ENCODE results near the gene COQ2.

COQ2 gene

GRCh38 chr4:83221897-83222441 lies 62.6 kb downstream of the COQ2 start:
- in situ Hi-C loops (cut with HindIII; ENCODE audit: low sequenced_read_pairs) = no loop called here
- no peak for TF ChIP-seq CTCF (IDR thresholded peaks at IDR 0.05; ENCODE audit: low read depth, low read length, missing control alignments)
- H3K4me3 ChIP-seq (ENCODE audit: low read depth, low read length) = no peak overlapping the region
- no peak for DNase-seq (ENCODE audit: low read depth)

- no peak overlapping the region for H3K4me3 ChIP-seq (ENCODE audit: low read depth, low read length)
- DNase-seq (ENCODE audit: low read depth) = no peak
- no peak for TF ChIP-seq CTCF (IDR thresholded peaks at IDR 0.05; ENCODE audit: low read depth, low read length, missing control alignments)
Measured at GRCh38 chr4:83219344-83220331, 65.0 kb downstream of the COQ2 start.

GRCh38 chr4:83217721-83218522 lies 66.7 kb downstream of the COQ2 start:
- DNase-seq (ENCODE audit: low read depth) = no peak
- no peak for TF ChIP-seq CTCF (IDR thresholded peaks at IDR 0.05; ENCODE audit: low read depth, low read length, missing control alignments)
- in situ Hi-C loops (cut with HindIII; ENCODE audit: low sequenced_read_pairs) = no loop called here
- H3K4me3 ChIP-seq (ENCODE audit: low read depth, low read length) = no peak overlapping the region

More at GRCh38 chr4:83219344-83220331, 65.0 kb downstream of the COQ2 start:
- in situ Hi-C loops (cut with HindIII; ENCODE audit: low sequenced_read_pairs) = no loop called here

GRCh38 chr4:83216959-83217683 lies 67.5 kb downstream of the COQ2 start:
- TF ChIP-seq CTCF (IDR thresholded peaks at IDR 0.05; ENCODE audit: low read depth, low read length, missing control alignments) = no peak
- H3K4me3 ChIP-seq (ENCODE audit: low read depth, low read length) = no peak overlapping the region
- no peak for DNase-seq (ENCODE audit: low read depth)
- in situ Hi-C loops (cut with HindIII; ENCODE audit: low sequenced_read_pairs) = no loop called here

GRCh38 chr4:83214079-83214478 lies 70.5 kb downstream of the COQ2 start:
- in situ Hi-C loops (cut with HindIII; ENCODE audit: low sequenced_read_pairs) = loop anchor here (5.0 kb wide), 1 partner anchor 42 kb away; no protein-coding TSS in a partner anchor
- DNase-seq (ENCODE audit: low read depth) = no peak
- no peak overlapping the region for H3K4me3 ChIP-seq (ENCODE audit: low read depth, low read length)
- no peak for TF ChIP-seq CTCF (IDR thresholded peaks at IDR 0.05; ENCODE audit: low read depth, low read length, missing control alignments)

Data from astrocyte of the cerebellum (primary cell).